ENCODE results near the gene PCDHGA6.
"Not testable (repeated sequence)": the region's sequence is repeated elsewhere in the genome, so short reads cannot be mapped to it uniquely, and the experiment has no call there.

PCDHGA6 gene

DNA sequence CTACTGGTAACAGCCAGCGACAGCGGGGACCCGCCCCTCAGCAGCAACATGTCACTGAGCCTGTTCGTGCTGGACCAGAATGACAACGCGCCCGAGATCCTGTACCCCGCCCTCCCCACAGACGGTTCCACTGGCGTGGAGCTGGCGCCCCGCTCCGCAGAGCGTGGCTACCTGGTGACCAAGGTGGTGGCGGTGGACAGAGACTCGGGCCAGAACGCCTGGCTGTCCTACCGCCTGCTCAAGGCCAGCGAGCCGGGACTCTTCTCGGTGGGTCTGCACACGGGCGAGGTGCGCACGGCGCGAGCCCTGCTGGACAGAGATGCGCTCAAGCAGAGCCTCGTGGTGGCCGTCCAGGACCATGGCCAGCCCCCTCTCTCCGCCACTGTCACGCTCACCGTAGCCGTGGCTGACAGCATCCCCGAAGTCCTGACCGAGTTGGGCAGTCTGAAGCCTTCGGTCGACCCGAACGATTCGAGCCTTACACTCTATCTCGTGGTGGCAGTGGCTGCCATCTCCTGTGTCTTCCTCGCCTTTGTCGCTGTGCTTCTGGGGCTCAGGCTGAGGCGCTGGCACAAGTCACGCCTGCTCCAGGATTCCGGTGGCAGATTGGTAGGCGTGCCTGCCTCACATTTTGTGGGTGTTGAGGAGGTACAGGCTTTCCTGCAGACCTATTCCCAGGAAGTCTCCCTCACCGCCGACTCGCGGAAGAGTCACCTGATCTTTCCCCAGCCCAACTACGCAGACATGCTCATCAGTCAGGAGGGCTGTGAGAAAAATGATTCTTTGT, 20.9 kb downstream of the PCDHGA6 start:
- not testable (repeated sequence) for DNase-seq

DNA sequence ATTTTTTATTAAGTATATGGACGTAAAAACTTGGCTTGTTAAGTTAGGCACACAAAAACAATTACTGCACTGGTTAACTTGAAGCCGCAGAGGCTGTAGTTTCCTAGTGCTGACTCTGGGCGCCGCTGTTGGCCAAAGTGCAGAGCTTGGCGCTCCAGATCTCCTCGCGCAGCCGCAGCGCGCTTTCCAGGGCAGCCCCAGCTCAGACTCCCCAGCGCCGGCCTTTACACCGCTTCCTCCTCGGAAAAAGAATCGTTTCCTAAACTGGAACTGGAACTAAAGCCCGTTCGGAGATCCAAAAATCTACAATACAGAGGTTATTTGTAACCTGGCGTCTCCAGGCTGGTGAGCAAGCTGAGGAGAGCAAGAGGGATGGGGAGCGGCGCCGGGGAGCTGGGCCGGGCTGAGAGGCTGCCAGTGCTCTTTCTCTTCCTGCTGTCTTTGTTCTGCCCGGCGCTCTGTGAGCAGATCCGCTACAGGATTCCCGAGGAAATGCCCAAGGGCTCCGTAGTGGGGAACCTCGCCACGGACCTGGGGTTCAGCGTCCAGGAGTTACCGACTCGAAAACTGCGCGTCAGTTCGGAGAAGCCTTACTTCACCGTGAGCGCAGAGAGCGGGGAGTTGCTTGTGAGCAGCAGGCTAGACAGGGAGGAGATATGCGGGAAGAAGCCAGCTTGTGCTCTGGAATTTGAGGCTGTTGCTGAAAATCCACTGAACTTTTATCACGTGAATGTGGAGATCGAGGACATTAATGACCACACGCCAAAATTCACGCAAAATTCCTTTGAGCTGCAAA, 24.3 kb downstream of the PCDHGA6 start, which contains the start of gene PCDHGB5:
Gene PCDHGB5, plus strand, starts transcription at position 192 of the 796 bp plus-strand sequence. Its CDS starts 181 bp downstream, at position 373.
- DNase-seq: not testable (repeated sequence)

DNA sequence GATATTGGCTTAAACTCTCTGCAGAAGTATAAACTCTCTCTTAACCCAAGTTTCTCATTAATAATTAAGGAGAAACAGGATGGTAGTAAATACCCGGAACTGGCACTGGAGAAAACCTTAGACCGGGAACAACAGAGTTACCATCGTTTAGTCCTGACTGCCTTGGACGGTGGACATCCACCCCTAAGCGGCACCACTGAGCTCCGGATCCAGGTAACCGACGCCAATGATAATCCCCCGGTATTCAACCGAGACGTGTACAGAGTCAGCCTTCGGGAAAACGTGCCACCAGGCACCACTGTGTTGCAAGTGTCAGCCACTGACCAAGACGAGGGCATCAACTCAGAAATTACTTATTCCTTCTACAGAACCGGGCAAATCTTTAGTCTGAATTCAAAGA, 24.9 kb downstream of the PCDHGA6 start:
- DNase-seq: no peak

DNA sequence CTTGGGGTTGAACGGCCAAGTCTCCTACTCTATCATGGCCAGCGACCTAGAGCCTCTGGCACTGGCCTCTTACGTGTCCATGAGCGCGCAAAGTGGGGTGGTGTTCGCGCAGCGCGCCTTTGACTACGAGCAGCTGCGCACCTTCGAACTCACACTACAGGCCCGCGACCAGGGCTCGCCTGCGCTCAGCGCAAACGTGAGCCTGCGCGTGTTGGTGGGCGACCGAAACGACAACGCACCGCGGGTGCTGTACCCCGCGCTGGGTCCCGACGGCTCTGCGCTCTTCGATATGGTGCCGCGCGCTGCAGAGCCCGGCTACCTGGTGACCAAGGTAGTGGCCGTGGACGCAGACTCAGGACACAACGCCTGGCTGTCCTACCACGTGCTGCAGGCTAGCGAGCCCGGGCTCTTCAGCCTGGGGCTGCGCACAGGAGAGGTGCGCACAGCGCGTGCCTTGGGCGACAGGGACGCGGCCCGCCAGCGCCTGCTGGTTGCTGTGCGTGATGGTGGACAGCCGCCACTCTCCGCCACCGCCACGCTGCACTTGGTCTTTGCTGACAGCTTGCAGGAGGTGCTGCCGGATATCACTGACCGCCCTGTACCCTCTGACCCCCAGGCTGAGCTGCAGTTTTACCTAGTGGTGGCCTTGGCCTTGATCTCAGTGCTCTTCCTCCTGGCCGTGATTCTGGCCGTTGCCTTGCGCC, 26.0 kb downstream of the PCDHGA6 start:
- DNase-seq: no peak

- DNase-seq: no peak
Measured at GRCh38 chr5:141402553-141403243, 29.0 kb downstream of the PCDHGA6 start, which contains the start of gene PCDHGA9. PCDHGA9 (plus strand) TSS chr5:141402778; CDS start chr5:141402953, 175 bp downstream.

- no peak for DNase-seq
Measured at GRCh38 chr5:141403387-141403786, 29.7 kb downstream of the PCDHGA6 start.

- DNase-seq: not testable (repeated sequence)
Measured at GRCh38 chr5:141407790-141408505, 34.3 kb downstream of the PCDHGA6 start, which contains the start of gene PCDHGB6. PCDHGB6 (plus strand) TSS chr5:141408021; CDS start chr5:141408203, 182 bp downstream.

DNA sequence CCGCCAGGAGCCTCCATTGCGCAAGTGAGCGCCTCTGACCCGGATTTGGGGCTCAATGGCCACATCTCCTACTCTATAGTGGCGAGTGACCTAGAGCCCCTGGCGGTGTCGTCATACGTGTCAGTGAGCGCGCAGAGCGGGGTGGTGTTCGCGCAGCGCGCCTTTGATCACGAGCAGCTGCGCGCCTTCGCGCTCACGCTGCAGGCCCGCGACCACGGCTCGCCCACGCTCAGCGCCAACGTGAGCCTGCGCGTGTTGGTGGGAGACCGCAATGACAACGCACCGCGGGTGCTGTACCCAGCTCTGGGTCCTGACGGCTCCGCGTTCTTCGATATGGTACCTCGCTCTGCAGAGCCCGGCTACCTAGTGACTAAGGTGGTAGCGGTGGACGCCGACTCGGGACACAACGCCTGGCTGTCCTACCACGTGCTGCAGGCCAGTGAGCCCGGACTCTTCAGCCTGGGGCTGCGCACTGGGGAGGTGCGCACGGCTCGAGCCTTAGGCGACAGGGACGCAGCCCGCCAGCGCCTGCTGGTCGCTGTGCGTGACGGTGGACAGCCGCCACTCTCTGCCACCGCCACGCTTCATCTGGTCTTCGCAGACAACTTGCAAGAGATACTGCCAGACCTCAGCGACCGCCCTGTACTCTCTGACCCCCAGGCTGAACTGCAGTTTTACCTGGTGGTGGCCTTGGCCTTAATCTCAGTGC, 36.1 kb downstream of the PCDHGA6 start:
- DNase-seq: no peak

GRCh38 chr5:141411575-141411974, 37.9 kb downstream of the PCDHGA6 start:
- no peak for DNase-seq

DNA sequence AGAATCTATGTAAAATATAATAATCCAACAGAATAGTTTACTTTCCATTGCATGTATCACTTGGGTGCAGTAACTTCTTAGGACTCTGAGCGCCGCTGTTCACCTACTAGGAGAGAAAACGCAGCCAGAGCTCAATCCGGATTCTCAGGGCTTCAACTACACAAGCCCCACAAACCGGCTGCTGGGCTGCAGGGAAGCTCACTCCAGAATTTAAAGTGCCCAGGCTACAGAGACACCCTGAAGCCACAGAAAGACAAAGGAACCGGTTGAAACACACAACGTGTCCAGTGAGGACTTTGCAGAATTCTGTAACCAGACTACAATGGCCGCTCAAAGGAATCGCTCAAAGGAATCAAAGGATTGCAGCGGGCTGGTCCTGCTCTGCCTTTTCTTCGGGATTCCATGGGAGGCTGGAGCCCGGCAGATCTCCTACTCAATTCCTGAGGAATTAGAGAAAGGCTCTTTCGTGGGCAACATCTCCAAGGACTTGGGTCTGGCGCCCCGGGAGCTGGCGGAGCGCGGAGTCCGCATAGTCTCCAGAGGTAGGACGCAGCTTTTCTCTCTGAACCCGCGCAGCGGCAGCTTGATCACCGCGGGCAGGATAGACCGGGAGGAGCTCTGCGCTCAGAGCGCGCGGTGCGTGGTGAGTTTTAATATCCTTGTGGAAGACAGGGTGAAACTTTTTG, 39.3 kb downstream of the PCDHGA6 start, which contains the start of gene PCDHGA10:
Gene PCDHGA10, plus strand, starts transcription at position 134 of the 686 bp plus-strand sequence. Its CDS starts 189 bp downstream, at position 323.
- DNase-seq: peak; percentile 38

- DNase-seq: no peak
Measured at GRCh38 chr5:141413540-141414069, 39.9 kb downstream of the PCDHGA6 start.

- not testable (repeated sequence) for DNase-seq
Measured at GRCh38 chr5:141414548-141415274, 41.0 kb downstream of the PCDHGA6 start.

DNA sequence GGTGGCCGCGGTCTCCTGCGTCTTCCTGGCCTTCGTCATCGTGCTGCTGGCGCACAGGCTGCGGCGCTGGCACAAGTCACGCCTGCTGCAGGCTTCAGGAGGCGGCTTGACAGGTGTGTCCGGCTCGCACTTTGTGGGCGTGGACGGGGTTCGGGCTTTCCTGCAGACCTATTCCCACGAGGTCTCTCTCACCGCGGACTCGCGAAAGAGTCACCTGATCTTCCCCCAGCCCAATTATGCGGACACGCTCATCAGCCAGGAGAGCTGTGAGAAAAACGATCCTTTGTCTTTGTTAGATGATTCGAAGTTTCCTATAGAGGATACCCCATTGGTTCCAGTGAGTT, 41.6 kb downstream of the PCDHGA6 start:
- DNase-seq: not testable (repeated sequence)

GRCh38 chr5:141417494-141418172, 43.9 kb downstream of the PCDHGA6 start, which contains the start of gene PCDHGB7:
PCDHGB7 (plus strand) TSS chr5:141417677; CDS start chr5:141417860, 183 bp downstream.
- not testable (repeated sequence) for DNase-seq

- no peak for DNase-seq
Measured at GRCh38 chr5:141419074-141419880, 45.6 kb downstream of the PCDHGA6 start.

GRCh38 chr5:141420855-141421488, 47.3 kb downstream of the PCDHGA6 start, which contains the start of gene PCDHGA11:
PCDHGA11 (plus strand) TSS chr5:141421051; CDS start chr5:141421228, 177 bp downstream.
- DNase-seq: no peak

DNA sequence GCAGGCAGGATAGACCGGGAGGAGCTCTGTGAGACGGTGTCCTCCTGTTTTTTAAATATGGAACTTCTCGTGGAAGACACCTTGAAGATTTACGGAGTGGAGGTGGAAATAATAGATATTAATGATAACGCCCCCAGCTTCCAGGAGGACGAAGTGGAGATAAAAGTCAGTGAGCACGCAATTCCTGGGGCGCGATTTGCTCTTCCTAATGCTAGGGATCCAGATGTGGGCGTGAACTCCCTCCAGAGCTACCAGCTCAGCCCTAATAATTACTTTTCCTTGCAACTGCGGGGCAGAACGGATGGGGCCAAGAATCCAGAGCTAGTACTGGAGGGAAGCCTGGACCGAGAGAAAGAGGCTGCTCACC, 47.8 kb downstream of the PCDHGA6 start:
- no peak for DNase-seq
